ENCODE measurements around the gene PRICKLE4. TPM values are rescaled to one million over a fixed set of nuclear protein-coding genes. Genes with fewer than 3 reads are reported as not detected.

PRICKLE4 gene

Small RNAs within 50 kb of the gene (small RNA-seq; reads per million reads assigned to genes)
- gene AL365205.2 (ENCODE audit: insufficient read depth): not detected
- not detected for gene AL365205.3 (ENCODE audit: insufficient read depth)
- not detected for gene RF00393 (ENCODE audit: insufficient read depth)

Data from mesendoderm (in vitro differentiated cells).